ENCODE results near the gene TAPBP.

Gene TAPBP

DNA sequence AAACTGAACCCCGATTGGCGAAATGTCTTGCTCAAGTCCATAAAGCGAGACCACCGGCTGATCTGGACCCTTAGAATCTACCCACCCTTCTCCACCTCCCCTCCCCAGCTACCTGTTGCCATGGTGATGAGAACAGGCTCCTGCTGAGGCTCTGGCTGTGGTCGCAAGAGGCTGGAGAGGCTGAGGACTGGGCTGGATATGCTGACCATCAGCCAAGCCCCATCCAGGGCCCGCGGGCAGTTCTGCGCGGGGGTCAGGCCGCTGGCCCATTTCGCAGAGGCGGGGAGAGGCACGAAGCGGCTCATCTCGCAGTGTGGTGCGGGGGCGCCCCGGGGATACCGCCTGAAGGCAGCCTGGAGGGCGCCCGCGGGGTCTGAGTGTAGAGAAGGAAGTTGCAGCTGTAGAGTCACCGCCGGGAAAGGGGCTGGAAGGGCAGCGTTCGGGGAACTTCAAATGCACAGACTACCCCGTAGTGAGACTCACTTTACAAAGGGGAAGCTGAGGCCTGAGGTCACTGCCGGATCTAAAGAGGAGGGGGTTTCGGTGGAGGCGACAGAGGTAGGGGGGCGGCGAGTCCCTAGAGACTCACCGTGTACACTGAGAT, 671 bp downstream of the TAPBP start:
- H3K4me3 ChIP-seq (ENCODE audit: low read depth, low read length) = peak overlapping the region; percentile 55
- TF ChIP-seq, protein P1, sequence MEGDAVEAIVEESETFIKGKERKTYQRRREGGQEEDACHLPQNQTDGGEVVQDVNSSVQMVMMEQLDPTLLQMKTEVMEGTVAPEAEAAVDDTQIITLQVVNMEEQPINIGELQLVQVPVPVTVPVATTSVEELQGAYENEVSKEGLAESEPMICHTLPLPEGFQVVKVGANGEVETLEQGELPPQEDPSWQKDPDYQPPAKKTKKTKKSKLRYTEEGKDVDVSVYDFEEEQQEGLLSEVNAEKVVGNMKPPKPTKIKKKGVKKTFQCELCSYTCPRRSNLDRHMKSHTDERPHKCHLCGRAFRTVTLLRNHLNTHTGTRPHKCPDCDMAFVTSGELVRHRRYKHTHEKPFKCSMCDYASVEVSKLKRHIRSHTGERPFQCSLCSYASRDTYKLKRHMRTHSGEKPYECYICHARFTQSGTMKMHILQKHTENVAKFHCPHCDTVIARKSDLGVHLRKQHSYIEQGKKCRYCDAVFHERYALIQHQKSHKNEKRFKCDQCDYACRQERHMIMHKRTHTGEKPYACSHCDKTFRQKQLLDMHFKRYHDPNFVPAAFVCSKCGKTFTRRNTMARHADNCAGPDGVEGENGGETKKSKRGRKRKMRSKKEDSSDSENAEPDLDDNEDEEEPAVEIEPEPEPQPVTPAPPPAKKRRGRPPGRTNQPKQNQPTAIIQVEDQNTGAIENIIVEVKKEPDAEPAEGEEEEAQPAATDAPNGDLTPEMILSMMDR (IDR thresholded peaks at IDR 0.05; ENCODE audit: borderline replicate concordance, insufficient read depth, low read depth, low read length) = no peak

DNA sequence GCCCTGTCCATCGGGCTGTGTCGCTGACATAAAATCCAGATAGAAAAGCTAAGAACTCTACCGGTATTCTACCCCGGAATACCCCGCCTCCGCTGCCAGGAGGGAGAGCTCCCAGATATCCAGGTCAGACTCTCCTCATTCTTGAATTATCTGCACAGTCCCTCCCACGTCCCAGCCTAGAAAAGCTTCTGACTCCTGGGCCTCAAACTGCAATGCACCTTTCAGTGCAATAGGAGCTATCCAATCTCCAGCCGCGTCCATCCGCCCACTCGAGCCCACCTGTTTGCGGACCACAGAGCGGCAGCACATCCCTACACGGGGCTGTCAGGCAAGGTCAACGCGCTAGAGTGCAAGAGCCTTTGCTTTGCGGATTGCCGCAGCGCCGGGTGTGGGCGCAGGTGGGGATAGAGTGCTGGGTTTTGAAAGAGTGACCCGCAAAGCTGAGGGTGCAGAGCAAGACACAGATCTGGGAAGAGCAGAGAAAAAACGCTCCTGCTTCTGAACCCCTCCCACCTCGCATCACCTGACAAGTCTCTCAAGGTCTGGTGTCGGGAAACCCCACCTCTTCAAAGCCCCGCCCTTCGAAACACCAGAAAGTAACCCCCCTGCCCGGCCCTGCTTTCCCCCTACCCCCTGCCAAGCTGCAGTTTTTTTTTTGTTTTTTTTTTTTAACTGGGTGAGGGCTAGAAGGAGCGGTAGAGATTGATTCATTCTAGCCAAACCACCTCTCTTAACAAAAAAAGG, 1.3 kb downstream of the TAPBP start:
- TF ChIP-seq, protein P1 (IDR thresholded peaks at IDR 0.05; ENCODE audit: borderline replicate concordance, insufficient read depth, low read depth, low read length) = no peak
- peak overlapping the region; percentile 55 for H3K4me3 ChIP-seq (ENCODE audit: low read depth, low read length)

DNA sequence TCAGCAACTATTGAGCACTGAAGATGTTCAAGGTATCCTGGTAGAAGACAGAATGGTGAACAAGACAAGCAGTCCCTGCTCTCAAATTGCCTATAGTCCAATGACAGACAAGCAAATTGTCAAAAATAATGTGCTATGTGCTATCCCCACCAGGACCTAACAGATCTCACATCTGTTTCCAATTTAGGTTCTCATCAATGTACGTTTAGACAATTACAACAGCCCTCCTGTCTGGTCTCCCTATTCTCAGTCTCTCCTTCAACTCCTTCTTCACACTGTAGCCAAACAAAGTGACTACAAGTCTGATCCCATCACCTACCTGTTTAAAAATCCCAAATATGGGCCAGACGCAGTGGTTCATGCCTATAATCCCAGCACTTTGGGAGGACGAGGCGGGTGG, 7.5 kb downstream of the TAPBP start:
- TF ChIP-seq, protein P1 (IDR thresholded peaks at IDR 0.05; ENCODE audit: borderline replicate concordance, insufficient read depth, low read depth, low read length) = no peak
- H3K4me3 ChIP-seq (ENCODE audit: low read depth, low read length) = no peak overlapping the region

DNA sequence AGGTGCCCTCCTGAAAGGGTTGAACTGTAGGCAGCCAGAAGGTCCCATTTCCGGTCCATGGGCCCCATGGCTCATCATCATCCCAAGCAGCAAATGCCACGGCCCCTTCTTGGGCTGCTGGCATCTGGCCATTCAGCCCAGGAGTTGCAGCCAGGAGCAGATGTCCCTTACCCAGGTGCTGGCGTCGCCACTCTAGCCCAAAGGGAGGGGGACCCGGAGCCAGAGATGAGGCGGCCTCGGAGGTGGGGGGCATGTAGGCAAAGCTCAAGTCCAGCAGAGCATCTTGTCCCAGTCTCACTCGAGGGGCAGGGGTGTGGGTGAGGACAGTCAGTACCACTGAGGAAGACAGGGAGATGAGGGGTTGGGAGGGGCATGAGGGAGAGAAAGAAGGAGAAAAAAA, 8.8 kb downstream of the TAPBP start:
- no peak overlapping the region for H3K4me3 ChIP-seq (ENCODE audit: low read depth, low read length)
- TF ChIP-seq, protein P1 (IDR thresholded peaks at IDR 0.05; ENCODE audit: borderline replicate concordance, insufficient read depth, low read depth, low read length) = no peak

DNA sequence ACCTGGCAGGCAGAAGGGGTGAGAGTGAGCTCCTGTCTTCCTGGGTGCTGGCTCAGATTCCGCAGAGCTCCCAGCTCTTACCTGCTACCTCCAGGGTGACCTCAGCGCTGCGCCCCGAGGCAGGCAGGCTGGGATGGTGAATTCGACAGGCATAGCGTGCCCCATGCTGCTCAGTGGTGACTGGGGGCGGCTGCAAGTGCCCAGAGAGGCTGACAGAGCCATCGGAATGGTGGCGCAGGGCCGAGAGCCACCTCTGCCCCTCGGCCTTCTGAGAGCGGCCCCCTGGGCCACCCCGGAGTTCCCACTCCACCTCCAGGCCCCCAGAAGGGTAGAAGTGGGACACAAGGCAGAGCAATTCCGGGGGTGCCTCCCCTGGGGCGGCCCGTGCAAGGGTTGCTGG, 9.7 kb downstream of the TAPBP start:
- no peak overlapping the region for H3K4me3 ChIP-seq (ENCODE audit: low read depth, low read length)
- TF ChIP-seq, protein P1 (IDR thresholded peaks at IDR 0.05; ENCODE audit: borderline replicate concordance, insufficient read depth, low read depth, low read length) = no peak

DNA sequence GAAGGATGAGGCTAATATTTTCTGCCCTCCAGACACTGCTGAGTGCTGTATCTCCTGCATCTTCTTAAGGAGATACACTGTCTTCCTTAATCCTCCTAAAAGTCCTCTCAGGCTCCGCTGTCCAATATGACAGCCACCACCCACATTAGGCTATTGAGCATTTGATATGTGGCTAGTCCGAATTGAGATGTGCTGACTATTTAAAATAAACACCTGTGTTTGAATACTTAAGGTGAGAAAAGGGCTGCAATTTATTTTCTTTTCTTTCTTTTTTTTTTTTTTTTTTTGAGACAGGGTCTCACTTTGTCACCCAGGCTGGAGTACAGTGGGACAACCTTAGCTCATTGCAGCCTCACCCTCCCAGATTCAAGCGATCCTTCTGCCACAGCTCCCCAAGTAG, 12.0 kb downstream of the TAPBP start:
- H3K4me3 ChIP-seq (ENCODE audit: low read depth, low read length) = no peak overlapping the region
- TF ChIP-seq, protein P1 (IDR thresholded peaks at IDR 0.05; ENCODE audit: borderline replicate concordance, insufficient read depth, low read depth, low read length) = no peak
